ENCODE measurements around the gene ZBTB45.

ZBTB45 gene

DNA sequence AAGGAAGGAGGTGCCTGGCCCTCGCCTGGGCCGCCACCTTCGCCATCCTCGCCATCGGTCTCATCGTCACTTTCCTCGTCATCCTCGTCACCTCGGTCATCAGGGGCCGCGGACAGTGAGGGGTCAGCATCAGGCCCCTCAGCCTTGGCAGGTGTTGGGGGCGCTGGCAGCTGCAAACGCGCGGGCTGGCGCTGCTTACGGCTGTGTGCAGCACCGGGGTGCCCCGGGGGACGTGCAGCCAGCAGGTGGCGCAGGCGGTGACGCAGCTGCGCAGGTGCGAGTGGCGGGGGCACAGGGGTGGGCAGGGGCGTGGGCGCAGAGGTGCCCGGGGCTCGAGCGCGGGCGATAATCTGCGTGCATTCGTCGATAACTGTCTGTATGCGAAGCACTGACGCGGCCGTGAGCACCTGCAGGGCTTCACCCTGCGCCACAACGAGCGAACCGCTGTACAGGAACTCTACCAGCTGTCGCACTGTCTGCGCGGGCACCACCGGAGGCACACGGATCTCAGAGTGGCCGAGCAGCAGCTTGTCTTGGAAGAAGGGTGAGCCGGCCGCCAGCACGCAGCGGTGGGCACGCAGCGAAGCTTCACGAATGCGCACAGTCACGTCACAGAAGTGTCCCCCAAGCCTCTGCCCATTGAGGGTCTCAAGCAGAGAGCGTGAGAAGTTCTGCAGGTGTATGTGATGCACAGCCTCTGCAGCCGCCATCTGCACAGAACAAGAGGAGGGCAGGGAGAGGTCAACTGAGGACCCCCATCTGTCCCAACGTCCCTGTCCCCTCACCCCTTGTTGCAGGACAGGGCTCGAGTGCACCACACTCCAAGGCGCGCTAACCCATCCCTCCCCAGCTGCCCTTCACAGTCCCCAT is 2.4 kb downstream of the ZBTB45 start:
- Histone ChIP-seq H3K4me3 (ENCODE audit: low read length in 2 of 2) (no peak overlapping the region), H3K4me1 (ENCODE audit: control insufficient read depth in 2 of 2, insufficient read depth in 2 of 2, low read length in 2 of 2) (peaks cover 39 to 45% of the 10 kb centered on the region in 2 donors), H3K9me3 (ENCODE audit: control insufficient read depth in 2 of 2, low read length in 2 of 2) (no peaks in the 10 kb centered on the region), H3K36me3 (ENCODE audit: control insufficient read depth in 2 of 2, insufficient read depth in 2 of 2, low read length in 2 of 2) (peaks cover 11 to 13% of the 10 kb centered on the region in 2 donors), H3K27me3 (ENCODE audit: control insufficient read depth in 2 of 2, insufficient read depth in 2 of 2, low read length in 2 of 2) (no peaks in the 10 kb centered on the region), H3K27ac (ENCODE audit: low read depth in 2 of 2, low read length in 2 of 2) (no peak overlapping the region), H3K9ac (ENCODE audit: low read depth in 1 of 2, low read length in 2 of 2) (no peak overlapping the region)

DNA sequence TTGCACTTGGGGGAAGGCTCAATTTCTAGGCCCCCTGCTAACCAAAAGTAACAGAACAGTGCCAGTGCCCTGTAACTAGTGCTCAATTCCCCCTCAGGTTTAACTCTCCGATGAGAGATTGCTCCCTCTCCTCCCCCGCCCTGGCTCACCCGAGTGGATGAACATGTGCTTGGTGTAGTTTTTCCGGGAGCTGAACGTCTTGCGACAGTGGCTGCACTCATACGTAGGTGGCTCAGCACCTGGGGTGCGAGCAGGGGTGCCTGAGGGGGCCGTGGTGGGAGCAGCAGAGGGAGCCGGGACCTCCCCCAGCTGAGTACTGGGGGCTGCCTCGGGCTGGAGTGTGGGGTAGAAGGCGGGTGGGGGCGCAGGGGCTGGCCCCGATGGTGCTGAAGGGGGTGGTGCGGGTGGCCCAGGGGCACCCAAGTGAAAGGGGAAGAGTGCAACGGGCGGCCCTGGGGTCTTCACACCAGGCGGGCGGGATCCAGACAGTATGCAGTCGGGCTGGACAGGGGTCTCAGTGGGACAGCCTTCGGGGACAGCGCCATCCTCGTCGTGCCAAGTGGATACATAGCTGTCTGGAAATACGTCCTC is 3.3 kb downstream of the ZBTB45 start:
- H3K4me1 ChIP-seq (ENCODE audit: control insufficient read depth in 2 of 2, insufficient read depth in 2 of 2, low read length in 2 of 2): peaks cover 44 to 51% of the 10 kb centered on the region in 2 donors
- no peaks in the 10 kb centered on the region for H3K9me3 ChIP-seq (ENCODE audit: control insufficient read depth in 2 of 2, low read length in 2 of 2)
- H3K9ac ChIP-seq (ENCODE audit: low read depth in 1 of 2, low read length in 2 of 2): no peak overlapping the region
- peaks cover 11 to 13% of the 10 kb centered on the region in 2 donors for H3K36me3 ChIP-seq (ENCODE audit: control insufficient read depth in 2 of 2, insufficient read depth in 2 of 2, low read length in 2 of 2)
- H3K27me3 ChIP-seq (ENCODE audit: control insufficient read depth in 2 of 2, insufficient read depth in 2 of 2, low read length in 2 of 2): no peaks in the 10 kb centered on the region
- no peak overlapping the region for H3K27ac ChIP-seq (ENCODE audit: low read depth in 2 of 2, low read length in 2 of 2)
- H3K4me3 ChIP-seq (ENCODE audit: low read length in 2 of 2): no peak overlapping the region

DNA sequence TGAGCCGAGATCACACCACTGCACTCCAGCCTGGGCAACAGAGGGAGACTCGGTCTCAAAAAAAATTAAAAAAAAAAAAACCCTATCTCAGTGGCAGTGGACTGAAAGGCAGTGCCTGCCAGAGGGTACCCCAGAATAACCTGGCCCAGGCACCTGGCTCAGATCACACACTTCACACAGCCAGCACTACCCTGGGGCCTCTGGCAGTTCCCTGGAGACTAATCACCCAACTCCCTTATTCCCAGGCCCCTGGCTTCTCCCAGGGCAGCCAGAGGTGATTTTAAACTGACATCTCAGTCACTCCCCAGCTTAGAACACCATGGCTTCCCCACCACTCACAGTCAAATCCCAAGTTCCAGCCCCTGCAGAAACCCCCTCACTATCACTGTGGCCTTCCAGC is 4.4 kb downstream of the ZBTB45 start:
- no peak overlapping the region for H3K4me3 ChIP-seq (ENCODE audit: low read length in 2 of 2)
- H3K27me3 ChIP-seq (ENCODE audit: control insufficient read depth in 2 of 2, insufficient read depth in 2 of 2, low read length in 2 of 2): no peaks in the 10 kb centered on the region
- no peak overlapping the region for H3K27ac ChIP-seq (ENCODE audit: low read depth in 2 of 2, low read length in 2 of 2)
- H3K9ac ChIP-seq (ENCODE audit: low read depth in 1 of 2, low read length in 2 of 2): no peak overlapping the region
- H3K36me3 ChIP-seq (ENCODE audit: control insufficient read depth in 2 of 2, insufficient read depth in 2 of 2, low read length in 2 of 2): peaks cover 11 to 13% of the 10 kb centered on the region in 2 donors
- H3K4me1 ChIP-seq (ENCODE audit: control insufficient read depth in 2 of 2, insufficient read depth in 2 of 2, low read length in 2 of 2): peaks cover 44 to 47% of the 10 kb centered on the region in 2 donors
- H3K9me3 ChIP-seq (ENCODE audit: control insufficient read depth in 2 of 2, low read length in 2 of 2): no peaks in the 10 kb centered on the region

DNA sequence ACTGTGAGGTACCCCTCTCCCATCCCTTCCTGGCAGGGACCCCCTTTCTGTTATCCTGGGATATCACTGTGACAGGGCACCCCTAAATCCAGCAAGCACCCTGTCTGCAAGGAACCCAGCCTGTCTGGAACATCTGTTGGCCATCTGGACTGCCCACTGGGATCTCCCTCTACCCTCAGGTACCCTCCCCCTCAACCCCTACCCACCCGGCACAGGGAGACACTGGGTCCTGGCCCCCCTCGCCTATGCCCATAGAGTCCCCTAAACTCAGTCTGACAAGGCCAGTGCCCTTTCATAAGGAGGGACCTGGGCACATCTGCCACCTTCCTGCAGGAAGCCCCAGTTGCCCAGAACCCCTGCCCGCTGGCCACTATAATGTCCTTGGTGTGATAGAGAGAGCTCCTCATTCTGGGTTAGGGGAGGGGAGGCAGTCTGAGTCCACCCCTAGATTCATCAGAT is 5.0 kb downstream of the ZBTB45 start:
- Histone ChIP-seq H3K9me3 (ENCODE audit: control insufficient read depth in 2 of 2, low read length in 2 of 2) (no peaks in the 10 kb centered on the region), H3K36me3 (ENCODE audit: control insufficient read depth in 2 of 2, insufficient read depth in 2 of 2, low read length in 2 of 2) (peaks cover 11 to 13% of the 10 kb centered on the region in 2 donors), H3K9ac (ENCODE audit: low read depth in 1 of 2, low read length in 2 of 2) (peak overlapping the region; percentile 16 to 47), H3K27me3 (ENCODE audit: control insufficient read depth in 2 of 2, insufficient read depth in 2 of 2, low read length in 2 of 2) (no peaks in the 10 kb centered on the region), H3K4me1 (ENCODE audit: control insufficient read depth in 2 of 2, insufficient read depth in 2 of 2, low read length in 2 of 2) (peaks cover 40 to 44% of the 10 kb centered on the region in 2 donors), H3K4me3 (ENCODE audit: low read length in 2 of 2) (peak overlapping the region; percentile 61 to 68), H3K27ac (ENCODE audit: low read depth in 2 of 2, low read length in 2 of 2) (no peak overlapping the region)

DNA sequence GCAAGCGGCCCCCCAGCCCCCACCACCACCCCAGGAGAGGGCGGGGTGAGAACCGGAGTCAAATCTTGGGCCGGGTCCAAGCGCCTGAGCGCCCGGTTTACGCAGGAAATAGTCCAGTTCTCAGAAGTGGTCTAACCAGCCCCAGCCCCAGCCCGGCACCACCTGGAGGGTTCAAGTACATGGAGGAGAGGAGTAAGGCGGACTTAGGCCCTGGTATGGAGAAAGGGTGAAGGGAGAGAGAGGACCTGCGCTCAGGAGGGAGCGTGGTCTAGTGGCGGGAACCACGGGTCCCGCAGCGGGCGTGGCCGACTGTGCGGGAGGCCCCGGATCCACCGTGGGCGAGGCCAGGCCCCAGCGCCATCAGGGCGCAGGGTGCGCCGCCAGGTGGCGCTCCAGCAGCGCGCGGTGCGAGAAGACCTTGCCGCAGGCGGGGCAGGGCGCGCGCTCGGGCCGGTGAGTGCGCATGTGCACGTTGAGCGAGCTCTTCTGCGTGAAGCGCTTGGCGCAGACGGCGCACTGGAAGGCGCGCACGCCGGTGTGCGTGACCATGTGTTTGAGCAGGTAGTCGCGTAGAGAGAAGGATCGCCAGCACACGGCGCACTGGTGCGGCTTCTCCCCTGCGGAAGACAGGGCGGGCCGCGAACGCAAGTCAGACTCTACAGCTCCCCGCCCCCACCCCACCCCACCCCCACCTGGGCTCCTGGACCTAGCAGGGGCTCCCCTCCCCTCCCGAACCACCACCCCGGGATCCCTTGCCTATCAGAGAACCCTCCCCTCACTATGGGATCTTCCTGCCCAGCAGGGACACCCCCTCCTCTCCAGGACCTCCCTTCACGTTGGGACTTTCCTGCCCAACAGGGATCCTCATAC is 5.7 kb downstream of the ZBTB45 start:
- peaks cover 39 to 43% of the 10 kb centered on the region in 2 donors for H3K4me1 ChIP-seq (ENCODE audit: control insufficient read depth in 2 of 2, insufficient read depth in 2 of 2, low read length in 2 of 2)
- H3K36me3 ChIP-seq (ENCODE audit: control insufficient read depth in 2 of 2, insufficient read depth in 2 of 2, low read length in 2 of 2): peaks cover 11 to 13% of the 10 kb centered on the region in 2 donors
- no peaks in the 10 kb centered on the region for H3K27me3 ChIP-seq (ENCODE audit: control insufficient read depth in 2 of 2, insufficient read depth in 2 of 2, low read length in 2 of 2)
- peak overlapping the region; percentile 66 to 72 for H3K27ac ChIP-seq (ENCODE audit: low read depth in 2 of 2, low read length in 2 of 2)
- H3K9me3 ChIP-seq (ENCODE audit: control insufficient read depth in 2 of 2, low read length in 2 of 2): no peaks in the 10 kb centered on the region
- H3K4me3 ChIP-seq (ENCODE audit: low read length in 2 of 2): peak overlapping the region; percentile 61 to 68
- H3K9ac ChIP-seq (ENCODE audit: low read depth in 1 of 2, low read length in 2 of 2): peak overlapping the region; percentile 47 to 65

DNA sequence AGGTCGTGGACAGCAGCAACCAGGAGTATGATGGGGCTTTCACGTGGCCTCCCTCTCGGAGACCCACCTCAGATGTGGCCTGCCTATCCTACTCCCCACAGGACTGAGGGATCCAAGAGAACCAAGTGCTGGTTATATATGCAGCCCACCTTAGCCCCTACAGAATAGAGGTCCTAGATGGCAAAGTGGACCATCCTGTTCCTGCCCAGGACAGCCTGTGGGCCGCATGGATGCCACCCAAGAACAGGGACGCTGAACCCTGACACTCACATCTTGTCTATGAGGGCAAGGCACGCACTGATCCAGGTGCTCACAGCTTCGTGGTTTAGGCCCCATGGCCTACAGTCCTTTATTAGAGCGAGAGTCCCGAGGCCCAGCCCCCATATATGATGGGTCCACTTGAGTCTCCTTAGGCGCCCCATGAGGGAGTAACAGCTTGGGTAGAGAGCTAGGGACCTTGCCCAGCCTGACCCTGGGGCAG is 6.4 kb downstream of the ZBTB45 start:
- H3K27me3 ChIP-seq (ENCODE audit: control insufficient read depth in 2 of 2, insufficient read depth in 2 of 2, low read length in 2 of 2): no peaks in the 10 kb centered on the region
- peak overlapping the region; percentile 14 to 65 for H3K9ac ChIP-seq (ENCODE audit: low read depth in 1 of 2, low read length in 2 of 2)
- peaks cover 32 to 36% of the 10 kb centered on the region in 2 donors for H3K4me1 ChIP-seq (ENCODE audit: control insufficient read depth in 2 of 2, insufficient read depth in 2 of 2, low read length in 2 of 2)
- H3K36me3 ChIP-seq (ENCODE audit: control insufficient read depth in 2 of 2, insufficient read depth in 2 of 2, low read length in 2 of 2): peaks cover 11 to 13% of the 10 kb centered on the region in 2 donors
- H3K27ac ChIP-seq (ENCODE audit: low read depth in 2 of 2, low read length in 2 of 2): peak overlapping the region; percentile 66 to 72
- no peak overlapping the region for H3K4me3 ChIP-seq (ENCODE audit: low read length in 2 of 2)
- no peaks in the 10 kb centered on the region for H3K9me3 ChIP-seq (ENCODE audit: control insufficient read depth in 2 of 2, low read length in 2 of 2)

DNA sequence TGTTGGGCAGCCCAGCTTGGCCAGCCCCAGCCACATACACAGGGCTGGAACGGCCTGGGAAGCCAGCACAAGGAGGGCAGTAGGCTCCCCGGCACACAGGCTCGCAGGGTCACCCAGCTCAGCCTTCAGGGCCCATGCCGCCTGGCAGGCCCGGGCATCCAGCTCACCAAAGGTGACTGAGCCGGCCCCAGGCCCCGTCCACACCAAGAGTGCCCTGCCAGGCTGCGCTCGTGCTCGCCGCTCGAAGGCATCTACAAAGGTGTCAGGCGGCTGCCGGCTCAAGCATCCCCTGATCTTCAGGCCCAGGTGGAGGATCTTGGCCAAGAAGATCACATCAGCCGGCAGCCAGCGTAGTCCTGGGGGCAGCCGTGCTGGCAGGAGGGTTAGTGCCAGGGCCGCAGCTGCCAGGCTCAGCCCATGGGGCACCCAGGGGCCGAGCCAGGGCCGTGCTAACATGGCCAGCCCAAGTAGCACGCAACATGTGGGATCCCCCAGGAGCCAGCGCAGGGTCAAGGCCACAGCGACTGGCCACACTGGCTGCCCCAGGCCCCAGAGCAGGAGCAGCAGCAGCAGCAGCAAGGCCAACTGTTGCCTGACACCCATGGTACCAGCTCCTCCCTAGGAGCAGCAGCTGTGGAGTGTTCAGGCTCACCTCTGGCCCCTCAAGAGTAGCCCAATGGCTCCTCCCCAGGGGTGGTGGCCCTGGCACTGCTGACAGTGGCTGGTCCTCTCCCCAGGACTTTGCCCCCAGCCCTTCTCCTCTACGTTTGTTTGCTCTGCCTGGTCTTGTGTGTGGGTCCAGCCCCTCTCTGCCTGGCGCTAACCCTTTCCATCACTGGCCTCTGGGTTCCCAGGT is 8.0 kb downstream of the ZBTB45 start, which contains the start of gene SLC27A5:
SLC27A5 (minus strand) TSS at position 640 of the 856 bp plus-strand sequence; CDS start at position 603, 37 bp downstream.
- Histone ChIP-seq H3K4me3 (ENCODE audit: low read length in 2 of 2) (no peak within 1 kb of the TSS), H3K36me3 (ENCODE audit: control insufficient read depth in 2 of 2, insufficient read depth in 2 of 2, low read length in 2 of 2) (peaks cover 1 to 8% of the 10 kb centered on the region in 2 donors), H3K9ac (ENCODE audit: low read depth in 1 of 2, low read length in 2 of 2) (no peak within 1 kb of the TSS), H3K4me1 (ENCODE audit: control insufficient read depth in 2 of 2, insufficient read depth in 2 of 2, low read length in 2 of 2) (peaks cover 23 to 27% of the 10 kb centered on the region in 2 donors), H3K27ac (ENCODE audit: low read depth in 2 of 2, low read length in 2 of 2) (peak within 1 kb of the TSS in 1 of 2 donors; percentile 34), H3K27me3 (ENCODE audit: control insufficient read depth in 2 of 2, insufficient read depth in 2 of 2, low read length in 2 of 2) (no peaks in the 10 kb centered on the region), H3K9me3 (ENCODE audit: control insufficient read depth in 2 of 2, low read length in 2 of 2) (no peaks in the 10 kb centered on the region)

DNA sequence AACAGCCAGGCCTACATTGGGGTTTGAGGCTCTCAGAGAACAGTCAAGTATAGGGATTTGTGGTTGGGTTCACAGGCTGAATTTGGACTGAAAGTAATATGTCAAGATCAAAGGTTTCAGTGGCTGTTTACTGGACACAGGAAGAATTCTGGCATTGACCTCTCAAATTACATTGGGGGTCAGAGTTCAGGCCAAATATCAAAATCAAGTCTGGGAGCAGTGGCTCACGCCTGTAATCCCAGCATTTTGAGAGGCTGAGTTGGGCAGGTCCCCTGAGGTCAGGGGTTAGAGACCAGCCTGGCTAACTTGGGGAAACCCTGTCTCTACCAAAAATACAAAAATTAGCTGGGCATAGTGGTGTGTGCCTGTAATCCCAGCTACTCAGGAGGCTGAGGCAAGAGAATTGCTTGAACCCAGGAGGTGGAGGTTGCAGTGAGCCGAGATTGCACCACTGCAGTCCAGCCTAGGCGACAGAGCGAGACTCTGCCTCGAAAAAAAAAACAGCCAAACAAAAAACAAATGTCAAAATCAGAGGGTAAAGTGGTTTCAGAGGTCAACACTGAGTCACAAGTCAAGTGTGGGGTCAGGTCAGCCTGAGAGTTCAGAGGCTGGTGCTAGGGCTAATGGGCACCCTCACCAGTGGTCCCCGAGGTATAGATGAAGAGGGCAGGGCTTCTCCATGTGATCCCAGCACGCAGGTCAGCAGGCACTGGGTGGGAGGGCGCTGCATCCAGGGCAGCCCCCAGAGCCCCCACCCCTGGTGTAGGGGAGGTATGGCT is 9.3 kb downstream of the ZBTB45 start:
- no peaks in the 10 kb centered on the region for H3K27me3 ChIP-seq (ENCODE audit: control insufficient read depth in 2 of 2, insufficient read depth in 2 of 2, low read length in 2 of 2)
- no peak overlapping the region for H3K9ac ChIP-seq (ENCODE audit: low read depth in 1 of 2, low read length in 2 of 2)
- H3K9me3 ChIP-seq (ENCODE audit: control insufficient read depth in 2 of 2, low read length in 2 of 2): no peaks in the 10 kb centered on the region
- no peak overlapping the region for H3K4me3 ChIP-seq (ENCODE audit: low read length in 2 of 2)
- H3K27ac ChIP-seq (ENCODE audit: low read depth in 2 of 2, low read length in 2 of 2): no peak overlapping the region
- no peaks in the 10 kb centered on the region for H3K36me3 ChIP-seq (ENCODE audit: control insufficient read depth in 2 of 2, insufficient read depth in 2 of 2, low read length in 2 of 2)
- H3K4me1 ChIP-seq (ENCODE audit: control insufficient read depth in 2 of 2, insufficient read depth in 2 of 2, low read length in 2 of 2): peaks cover 23 to 27% of the 10 kb centered on the region in 2 donors

Data from mucosa of rectum (tissue), 2 donors.